Stomach (tissue), 4 donors: Measurements from ENCODE around the gene SIPA1.

ENCODE experiments used
- POLR2AphosphoS5 ChIP-seq, 3 donors: sonication (generic); formaldehyde crosslinking; IDR thresholded peaks; one replicate each; pipeline ENCODE4 v1.6.1; 2016; ENCODE audit warnings: antibody characterized with exemption in 3 of 3
- TF ChIP-seq, protein P1 (sequence below), 7 experiments: fragments of 450-650 bp in 4 of 7; fragments of 200-600 bp in 3 of 7; sonication (generic) in 3 of 7; IDR thresholded peaks; one replicate each; pipeline ENCODE4 v1.5.1; 2016 to 2019; ENCODE audit warnings: antibody characterized with exemption in 7 of 7, control low read depth in 2 of 7, mild to moderate bottlenecking in 1 of 7

DNA sequence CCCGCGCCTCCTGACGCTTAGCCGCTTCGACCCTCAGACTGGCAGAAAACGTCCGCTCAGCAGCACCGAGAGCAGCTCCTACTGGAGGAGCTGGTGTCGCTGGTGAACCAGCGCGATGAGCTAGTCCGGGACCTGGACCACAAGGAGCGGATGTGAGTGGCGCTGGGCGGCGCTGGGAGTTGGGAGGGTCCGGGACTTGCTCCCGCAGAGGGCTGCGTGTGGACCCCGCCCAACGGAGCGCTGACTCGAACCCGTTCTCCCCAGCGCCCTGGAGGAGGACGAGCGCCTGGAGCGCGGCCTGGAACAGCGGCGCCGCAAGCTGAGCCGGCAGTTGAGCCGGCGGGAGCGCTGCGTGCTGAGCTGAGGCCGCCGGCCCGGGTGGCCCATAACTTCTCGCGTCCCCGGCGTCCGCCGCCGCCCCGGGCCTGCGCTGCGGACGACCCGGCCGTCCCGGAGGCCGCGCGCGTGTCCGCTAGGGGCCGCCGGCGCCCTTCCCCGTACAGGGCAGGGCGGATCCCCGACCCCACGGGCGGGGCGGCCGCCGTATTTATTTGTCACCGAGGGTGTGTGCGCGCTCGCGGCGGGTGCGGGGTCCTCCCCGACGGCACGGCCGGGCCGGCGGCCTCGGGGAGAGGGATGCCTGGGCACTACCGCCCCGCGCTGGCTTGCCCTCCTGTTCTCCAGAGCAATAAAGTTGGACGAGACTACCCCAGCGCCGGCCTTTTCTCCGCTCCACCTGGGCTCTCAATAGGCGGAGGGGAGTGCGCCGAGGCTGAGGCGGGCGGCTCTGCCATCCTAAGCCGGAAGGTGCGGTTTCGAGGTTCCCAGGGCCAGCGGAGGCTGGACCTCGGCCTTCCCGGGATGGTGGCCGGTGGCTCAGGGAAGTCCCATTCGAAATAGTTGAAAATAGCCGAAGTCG is 45.7 kb upstream of the SIPA1 start:
- TF ChIP-seq, protein P1, sequence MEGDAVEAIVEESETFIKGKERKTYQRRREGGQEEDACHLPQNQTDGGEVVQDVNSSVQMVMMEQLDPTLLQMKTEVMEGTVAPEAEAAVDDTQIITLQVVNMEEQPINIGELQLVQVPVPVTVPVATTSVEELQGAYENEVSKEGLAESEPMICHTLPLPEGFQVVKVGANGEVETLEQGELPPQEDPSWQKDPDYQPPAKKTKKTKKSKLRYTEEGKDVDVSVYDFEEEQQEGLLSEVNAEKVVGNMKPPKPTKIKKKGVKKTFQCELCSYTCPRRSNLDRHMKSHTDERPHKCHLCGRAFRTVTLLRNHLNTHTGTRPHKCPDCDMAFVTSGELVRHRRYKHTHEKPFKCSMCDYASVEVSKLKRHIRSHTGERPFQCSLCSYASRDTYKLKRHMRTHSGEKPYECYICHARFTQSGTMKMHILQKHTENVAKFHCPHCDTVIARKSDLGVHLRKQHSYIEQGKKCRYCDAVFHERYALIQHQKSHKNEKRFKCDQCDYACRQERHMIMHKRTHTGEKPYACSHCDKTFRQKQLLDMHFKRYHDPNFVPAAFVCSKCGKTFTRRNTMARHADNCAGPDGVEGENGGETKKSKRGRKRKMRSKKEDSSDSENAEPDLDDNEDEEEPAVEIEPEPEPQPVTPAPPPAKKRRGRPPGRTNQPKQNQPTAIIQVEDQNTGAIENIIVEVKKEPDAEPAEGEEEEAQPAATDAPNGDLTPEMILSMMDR (IDR thresholded peaks at IDR 0.05), result peak in 2 of 7 experiments; percentile 14 to 40
- peak in 1 of 3 donors; percentile 30 for TF ChIP-seq POLR2AphosphoS5 (IDR thresholded peaks at IDR 0.05)
